Tibial nerve (tissue), 4 donors: ENCODE measurements around the gene KCNV2.

ENCODE experiments used
- CTCF ChIP-seq, 5 experiments: fragments of 200-600 bp in 3 of 5; fragments of 450-650 bp in 2 of 5; sonication (generic) in 3 of 5; IDR thresholded peaks; one replicate each; pipeline ENCODE4 v1.5.1; 2016 to 2019; ENCODE audit warnings: antibody characterized with exemption in 5 of 5, mild to moderate bottlenecking in 3 of 5, moderate library complexity in 2 of 5
- EP300 ChIP-seq, 2 donors: sonication (generic); formaldehyde crosslinking; IDR thresholded peaks; one replicate each; pipeline ENCODE4 v1.6.1; 2017; ENCODE audit warnings: antibody characterized with exemption in 2 of 2, mild to moderate bottlenecking in 1 of 2

GRCh38 chr9:2677915-2678889, 39.1 kb upstream of the KCNV2 start:
- TF ChIP-seq EP300 (IDR thresholded peaks at IDR 0.05): no peak
- TF ChIP-seq CTCF (IDR thresholded peaks at IDR 0.05): no peak
